ENCODE measurements around the gene CDV3.

Gene CDV3

DNA sequence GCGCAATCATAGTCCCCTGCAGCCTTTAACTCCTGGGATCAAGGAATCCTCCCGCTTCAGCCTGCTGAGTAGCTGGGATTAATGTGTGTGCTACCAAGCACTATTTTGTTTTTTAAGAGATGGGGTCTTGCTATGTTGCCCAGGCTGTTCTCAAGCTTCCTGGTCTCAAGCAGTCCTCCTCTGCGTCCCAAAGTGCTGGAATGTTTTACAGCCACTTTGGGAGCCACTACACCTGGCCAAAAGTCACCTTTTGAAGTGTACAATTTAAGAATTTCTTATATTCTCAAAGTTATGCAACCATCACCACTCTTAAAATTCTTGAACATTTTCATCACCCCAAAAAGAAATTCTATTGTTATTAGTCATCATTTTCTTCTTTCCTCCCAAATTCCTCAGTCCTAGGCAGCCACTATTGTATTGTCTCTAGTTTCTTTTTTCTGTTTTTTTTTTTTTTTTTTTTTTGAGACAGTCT, 17.8 kb downstream of the CDV3 start:
- DNase-seq (ENCODE audit: low read depth in 1 of 2, low spot score in 1 of 2) = no peak
- no peak for TF ChIP-seq GABPA (IDR thresholded peaks at IDR 0.05; ENCODE audit: low read depth)
- no peak for TF ChIP-seq CTCF (IDR thresholded peaks at IDR 0.05; ENCODE audit: insufficient read depth, low read length)
- no peak for TF ChIP-seq SPI1 (IDR thresholded peaks at IDR 0.05; ENCODE audit: borderline replicate concordance, low read depth)
- no peak for TF ChIP-seq POLR2AphosphoS5 (IDR thresholded peaks at IDR 0.05; ENCODE audit: low read depth)
- TF ChIP-seq, protein P1, sequence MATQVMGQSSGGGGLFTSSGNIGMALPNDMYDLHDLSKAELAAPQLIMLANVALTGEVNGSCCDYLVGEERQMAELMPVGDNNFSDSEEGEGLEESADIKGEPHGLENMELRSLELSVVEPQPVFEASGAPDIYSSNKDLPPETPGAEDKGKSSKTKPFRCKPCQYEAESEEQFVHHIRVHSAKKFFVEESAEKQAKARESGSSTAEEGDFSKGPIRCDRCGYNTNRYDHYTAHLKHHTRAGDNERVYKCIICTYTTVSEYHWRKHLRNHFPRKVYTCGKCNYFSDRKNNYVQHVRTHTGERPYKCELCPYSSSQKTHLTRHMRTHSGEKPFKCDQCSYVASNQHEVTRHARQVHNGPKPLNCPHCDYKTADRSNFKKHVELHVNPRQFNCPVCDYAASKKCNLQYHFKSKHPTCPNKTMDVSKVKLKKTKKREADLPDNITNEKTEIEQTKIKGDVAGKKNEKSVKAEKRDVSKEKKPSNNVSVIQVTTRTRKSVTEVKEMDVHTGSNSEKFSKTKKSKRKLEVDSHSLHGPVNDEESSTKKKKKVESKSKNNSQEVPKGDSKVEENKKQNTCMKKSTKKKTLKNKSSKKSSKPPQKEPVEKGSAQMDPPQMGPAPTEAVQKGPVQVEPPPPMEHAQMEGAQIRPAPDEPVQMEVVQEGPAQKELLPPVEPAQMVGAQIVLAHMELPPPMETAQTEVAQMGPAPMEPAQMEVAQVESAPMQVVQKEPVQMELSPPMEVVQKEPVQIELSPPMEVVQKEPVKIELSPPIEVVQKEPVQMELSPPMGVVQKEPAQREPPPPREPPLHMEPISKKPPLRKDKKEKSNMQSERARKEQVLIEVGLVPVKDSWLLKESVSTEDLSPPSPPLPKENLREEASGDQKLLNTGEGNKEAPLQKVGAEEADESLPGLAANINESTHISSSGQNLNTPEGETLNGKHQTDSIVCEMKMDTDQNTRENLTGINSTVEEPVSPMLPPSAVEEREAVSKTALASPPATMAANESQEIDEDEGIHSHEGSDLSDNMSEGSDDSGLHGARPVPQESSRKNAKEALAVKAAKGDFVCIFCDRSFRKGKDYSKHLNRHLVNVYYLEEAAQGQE (IDR thresholded peaks at IDR 0.05; ENCODE audit: insufficient replicate concordance, low read depth) = no peak
- H3K4me3 ChIP-seq (replicated peaks; ENCODE audit: insufficient read depth, low read length) = no peak overlapping the region
- no peaks in the 10 kb centered on the region for H3K27me3 ChIP-seq (ENCODE audit: insufficient read depth, poor library complexity, severe bottlenecking)
- no peak overlapping the region for H3K27ac ChIP-seq (replicated peaks)

GRCh38 chr3:133592843-133593242, 19.4 kb downstream of the CDV3 start:
- DNase-seq (ENCODE audit: low read depth in 1 of 2, low spot score in 1 of 2) = no peak
- Histone ChIP-seq H3K27ac (replicated peaks) (no peak overlapping the region), H3K4me3 (replicated peaks; ENCODE audit: insufficient read depth, low read length) (no peak overlapping the region), H3K27me3 (ENCODE audit: insufficient read depth, poor library complexity, severe bottlenecking) (no peaks in the 10 kb centered on the region)
- no peak for TF ChIP-seq POLR2AphosphoS5 (IDR thresholded peaks at IDR 0.05; ENCODE audit: low read depth)
- TF ChIP-seq GABPA (IDR thresholded peaks at IDR 0.05; ENCODE audit: low read depth) = no peak
- TF ChIP-seq SPI1 (IDR thresholded peaks at IDR 0.05; ENCODE audit: borderline replicate concordance, low read depth) = no peak
- TF ChIP-seq CTCF (IDR thresholded peaks at IDR 0.05; ENCODE audit: insufficient read depth, low read length) = no peak
- TF ChIP-seq, protein P1 (IDR thresholded peaks at IDR 0.05; ENCODE audit: insufficient replicate concordance, low read depth) = no peak

GRCh38 chr3:133593243-133593642, 19.8 kb downstream of the CDV3 start:
- Histone ChIP-seq H3K27me3 (ENCODE audit: insufficient read depth, poor library complexity, severe bottlenecking) (no peaks in the 10 kb centered on the region), H3K4me3 (replicated peaks; ENCODE audit: insufficient read depth, low read length) (no peak overlapping the region), H3K27ac (replicated peaks) (no peak overlapping the region)
- no peak for DNase-seq (ENCODE audit: low read depth in 1 of 2, low spot score in 1 of 2)
- TF ChIP-seq, protein P1 (IDR thresholded peaks at IDR 0.05; ENCODE audit: insufficient replicate concordance, low read depth) = no peak
- TF ChIP-seq GABPA (IDR thresholded peaks at IDR 0.05; ENCODE audit: low read depth) (no peak), POLR2AphosphoS5 (IDR thresholded peaks at IDR 0.05; ENCODE audit: low read depth) (no peak), SPI1 (IDR thresholded peaks at IDR 0.05; ENCODE audit: borderline replicate concordance, low read depth) (no peak), CTCF (IDR thresholded peaks at IDR 0.05; ENCODE audit: insufficient read depth, low read length) (no peak)
